Measurements from ENCODE around the gene NRROS.

Gene NRROS

GRCh38 chr3:196689941-196690660 is 50.6 kb downstream of the NRROS start:
- no peak for DNase-seq

GRCh38 chr3:196691386-196691785 is 51.9 kb downstream of the NRROS start:
- DNase-seq, result no peak

DNA sequence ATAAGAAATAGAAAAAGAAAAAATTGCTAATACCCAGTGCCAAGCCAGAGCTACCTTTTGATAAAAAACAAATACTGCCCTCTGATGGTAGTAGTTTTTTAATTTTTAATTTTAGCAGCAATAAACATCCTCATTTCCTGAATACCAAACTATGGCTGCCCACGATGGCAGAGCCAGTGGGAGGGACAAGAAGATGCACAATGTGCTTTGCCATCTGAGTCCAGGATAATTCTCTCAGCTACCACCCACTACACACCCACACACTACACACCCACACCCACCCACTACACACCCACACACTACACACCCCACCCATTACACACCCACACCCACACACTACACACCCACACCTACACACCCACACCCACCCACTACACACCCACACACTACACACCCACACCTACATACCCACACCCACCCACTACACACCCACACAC is 54.7 kb downstream of the NRROS start:
- DNase-seq, result no peak

GRCh38 chr3:196694941-196695848 is 55.7 kb downstream of the NRROS start:
- no peak for DNase-seq

DNA sequence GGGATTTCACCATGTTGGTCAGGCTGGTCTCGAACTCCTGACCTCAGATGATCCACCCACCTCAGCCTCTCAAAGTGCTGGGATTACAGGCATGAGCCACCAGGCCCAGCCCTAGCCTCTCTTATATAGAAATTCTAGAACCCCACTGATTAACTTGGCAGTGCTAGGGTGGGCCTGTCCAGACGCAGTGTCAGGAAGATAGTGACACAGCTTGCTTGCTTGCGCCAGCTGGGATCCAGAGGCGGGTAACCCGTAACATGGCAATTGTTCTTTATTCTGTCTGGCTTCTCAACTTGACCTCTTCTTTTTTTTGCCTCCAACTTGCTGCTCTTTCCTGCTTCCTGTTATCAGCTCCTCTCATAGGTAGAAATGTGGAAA is 56.3 kb downstream of the NRROS start:
- no peak for DNase-seq

DNA sequence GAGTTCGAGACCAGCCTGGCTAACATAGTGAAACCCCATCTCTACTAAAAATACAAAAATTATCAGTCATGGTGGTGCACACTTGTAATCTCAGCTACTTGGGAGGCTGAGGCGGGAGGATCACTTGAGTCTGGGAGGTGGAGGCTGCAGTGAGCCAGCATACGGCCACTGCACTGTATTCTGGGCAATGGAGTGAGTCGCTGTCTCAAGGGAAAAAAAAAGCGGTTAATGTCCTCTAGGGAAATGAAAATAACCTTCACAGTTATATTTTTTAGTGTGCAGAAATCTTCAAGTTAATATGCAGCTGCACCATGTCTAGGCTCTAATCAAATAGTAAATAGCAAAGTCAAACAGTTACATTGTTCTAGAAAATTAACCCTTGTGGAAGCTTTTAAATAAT is 57.8 kb downstream of the NRROS start:
- no peak for DNase-seq

GRCh38 chr3:196699749-196700148 is 60.3 kb downstream of the NRROS start:
- DNase-seq, result no peak

GRCh38 chr3:196700801-196701200 is 61.3 kb downstream of the NRROS start:
- no peak for DNase-seq

DNA sequence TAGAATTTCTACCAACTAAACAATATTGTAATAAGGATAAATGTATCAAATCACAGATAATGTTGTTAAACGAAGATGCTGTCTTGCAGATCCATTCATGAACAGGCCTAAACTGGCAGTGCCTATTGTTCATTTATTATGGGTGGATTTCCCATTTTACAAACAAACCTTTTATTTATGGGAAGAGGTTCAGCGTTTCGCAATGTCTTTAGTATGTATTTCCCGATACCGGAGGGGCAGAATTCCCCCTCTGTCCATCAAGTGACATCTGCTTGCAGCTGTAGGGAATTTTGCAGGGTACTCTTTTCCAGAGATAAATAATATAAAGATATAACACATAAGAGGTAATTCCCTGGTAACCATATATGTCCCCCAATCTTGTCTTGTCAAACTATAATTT is 66.8 kb downstream of the NRROS start:
- no peak for DNase-seq

DNA sequence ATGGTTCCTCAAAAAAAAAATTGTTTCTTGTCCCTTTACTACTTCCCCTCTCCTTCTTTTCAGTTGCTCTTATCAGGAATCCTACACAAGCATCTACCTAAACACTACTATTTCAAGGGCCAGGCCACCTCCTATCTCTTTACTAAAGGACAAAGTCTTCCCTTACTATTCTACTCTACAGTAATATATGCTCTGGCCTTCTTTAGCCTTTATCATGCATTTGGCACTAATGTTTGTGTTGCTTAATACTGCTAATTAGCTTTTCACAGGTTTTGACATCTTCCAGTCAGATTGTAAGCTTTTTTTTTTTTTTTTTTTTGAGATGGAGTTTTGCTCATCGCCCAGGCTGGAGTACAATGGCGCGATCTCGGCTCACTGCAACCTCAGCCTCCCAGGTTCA is 67.2 kb downstream of the NRROS start:
- no peak for DNase-seq

DNA sequence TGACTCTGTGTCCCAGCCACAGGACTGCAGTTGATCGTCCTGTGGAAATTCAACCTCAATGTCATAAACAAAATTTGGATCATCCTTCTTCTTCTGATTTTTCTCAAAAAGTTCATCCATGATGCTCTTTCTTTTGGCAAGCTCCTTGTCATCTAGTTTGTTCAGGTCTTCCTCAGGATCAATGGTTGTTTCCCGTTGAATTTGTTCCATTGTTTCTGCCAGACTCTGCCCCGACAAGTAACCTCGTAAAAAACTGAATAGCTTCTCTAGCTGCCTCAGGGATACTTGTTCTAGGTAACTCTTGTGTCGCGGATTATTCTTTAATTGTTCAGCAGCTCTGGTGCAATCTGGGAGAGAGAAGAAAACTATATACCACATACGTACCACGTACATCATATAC is 68.1 kb downstream of the NRROS start:
- DNase-seq, result no peak

- DNase-seq, result no peak
Observed at GRCh38 chr3:196708467-196708866, 69.0 kb downstream of the NRROS start.
